Measurements from ENCODE around the gene SMARCA4.
"Not testable (repeated sequence)": the region's sequence is repeated elsewhere in the genome, so short reads cannot be mapped to it uniquely, and the experiment has no call there.

Gene SMARCA4

GRCh38 chr19:11079999-11080398, 119.2 kb downstream of the SMARCA4 start:
- no peak for TF ChIP-seq CTCF (conservative IDR thresholded peaks at IDR 0.05; ENCODE audit: low read depth, low read length)
- DNase-seq (ENCODE audit: low read depth), result no peak
- no peak overlapping the region for H3K4me3 ChIP-seq (ENCODE audit: low read depth, low read length)

- peak overlapping the region; percentile 93 for H3K4me3 ChIP-seq (ENCODE audit: low read depth, low read length)
- DNase-seq (ENCODE audit: low read depth), result no peak
- no peak for TF ChIP-seq CTCF (conservative IDR thresholded peaks at IDR 0.05; ENCODE audit: low read depth, low read length)
Observed at GRCh38 chr19:11087870-11088505, 127.2 kb downstream of the SMARCA4 start.

GRCh38 chr19:11088506-11089253, 127.8 kb downstream of the SMARCA4 start:
- peak; percentile 41 for DNase-seq (ENCODE audit: low read depth)
- peak overlapping the region; percentile 93 for H3K4me3 ChIP-seq (ENCODE audit: low read depth, low read length)
- no peak for TF ChIP-seq CTCF (conservative IDR thresholded peaks at IDR 0.05; ENCODE audit: low read depth, low read length)

- DNase-seq (ENCODE audit: low read depth), result peak; percentile 96
- TF ChIP-seq CTCF (conservative IDR thresholded peaks at IDR 0.05; ENCODE audit: low read depth, low read length), result no peak
- peak within 1 kb of the TSS; percentile 93 for H3K4me3 ChIP-seq (ENCODE audit: low read depth, low read length)
Observed at GRCh38 chr19:11089254-11090013, 128.6 kb downstream of the SMARCA4 start, which contains the start of gene LDLR. TSS of gene LDLR (plus strand) at chr19:11089463. CDS start at chr19:11089549, 86 bp downstream.

GRCh38 chr19:11090014-11090263, 129.1 kb downstream of the SMARCA4 start:
- H3K4me3 ChIP-seq (ENCODE audit: low read depth, low read length), result peak overlapping the region; percentile 93
- DNase-seq (ENCODE audit: low read depth), result not testable (repeated sequence)

- peak; percentile 98 for DNase-seq (ENCODE audit: low read depth)
- no peak for TF ChIP-seq CTCF (conservative IDR thresholded peaks at IDR 0.05; ENCODE audit: low read depth, low read length)
- peak overlapping the region; percentile 93 for H3K4me3 ChIP-seq (ENCODE audit: low read depth, low read length)
Observed at GRCh38 chr19:11090264-11090996, 129.6 kb downstream of the SMARCA4 start.
